H1 (cell line): ENCODE results near the gene FRK. TPM values are rescaled to one million over a fixed set of nuclear protein-coding genes. Genes with fewer than 3 reads are reported as not detected.

Experiments used
- polyA plus RNA-seq, 7 experiments: library from polyadenylated mRNA; depleted of rRNA in 3 of 7; stranded (reverse) in 5 of 7; unstranded in 2 of 7; fragments of >200 nt in 5 of 7; fragments of 200-250 nt in 2 of 7; gene quantifications; 1 replicate in 5 of 7; 2 replicates in 1 of 7; 4 replicates in 1 of 7; pipeline versions ENCODE4 v1.2.1 to v1.2.3, GENCODE V29; 2011 to 2013; ENCODE audit warnings: missing spikeins in 2 of 7, mixed read lengths in 2 of 7
- total RNA-seq: library from RNA; stranded (reverse); fragmentation: NEBNext Ultra II Directional; extraction: Animal tissue kit (Norgen Biotek cat#: 25700); gene quantifications from 2 replicates; pipeline ENCODE4 v1.2.1, GENCODE V29; 2021
- TF ChIP-seq, protein P1 (sequence below): fragments of 300-600 bp; sonication (generic); IDR thresholded peaks from 2 replicates; pipeline ENCODE4 v1.7.1; 2012; ENCODE audit warnings: low read length, moderate library complexity, mild to moderate bottlenecking, inconsistent platforms; ENCODE audit not compliant: insufficient replicate concordance

FRK gene
- total and polyA plus RNA-seq, 2 of the 8 experiments (the other 6 are each of a cell fraction or from before 2014, with no cell fraction given) = 0.11 to 0.24 TPM

DNA sequence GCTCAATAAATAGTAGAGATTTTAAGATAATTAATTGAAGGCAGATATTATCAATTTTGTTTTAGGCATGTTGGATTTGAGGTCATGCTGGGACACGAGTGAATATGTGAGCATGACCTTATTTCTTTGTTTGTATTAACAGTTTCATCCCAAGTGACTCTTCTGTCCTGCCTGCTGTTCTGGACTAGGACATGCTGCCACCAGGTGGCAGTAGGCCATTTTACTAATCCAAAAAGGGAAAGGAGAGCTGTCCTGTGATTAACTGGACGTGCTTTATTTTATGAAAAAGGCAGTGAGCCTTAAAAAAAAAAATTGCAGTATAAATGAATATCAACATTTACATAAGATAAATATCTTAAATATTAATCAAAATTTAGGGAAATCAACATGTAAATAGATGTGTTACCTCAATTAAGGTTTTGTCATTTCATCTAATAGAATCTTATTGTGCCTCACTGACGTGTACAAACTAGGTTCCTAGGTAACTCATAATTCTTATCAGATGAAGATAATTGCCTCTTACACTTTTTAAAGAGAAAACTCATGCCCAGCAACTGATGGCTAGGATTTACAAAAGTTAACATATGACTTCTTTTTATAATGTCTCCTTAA is 49.8 kb downstream of the FRK start (continued):
- TF ChIP-seq, protein P1, sequence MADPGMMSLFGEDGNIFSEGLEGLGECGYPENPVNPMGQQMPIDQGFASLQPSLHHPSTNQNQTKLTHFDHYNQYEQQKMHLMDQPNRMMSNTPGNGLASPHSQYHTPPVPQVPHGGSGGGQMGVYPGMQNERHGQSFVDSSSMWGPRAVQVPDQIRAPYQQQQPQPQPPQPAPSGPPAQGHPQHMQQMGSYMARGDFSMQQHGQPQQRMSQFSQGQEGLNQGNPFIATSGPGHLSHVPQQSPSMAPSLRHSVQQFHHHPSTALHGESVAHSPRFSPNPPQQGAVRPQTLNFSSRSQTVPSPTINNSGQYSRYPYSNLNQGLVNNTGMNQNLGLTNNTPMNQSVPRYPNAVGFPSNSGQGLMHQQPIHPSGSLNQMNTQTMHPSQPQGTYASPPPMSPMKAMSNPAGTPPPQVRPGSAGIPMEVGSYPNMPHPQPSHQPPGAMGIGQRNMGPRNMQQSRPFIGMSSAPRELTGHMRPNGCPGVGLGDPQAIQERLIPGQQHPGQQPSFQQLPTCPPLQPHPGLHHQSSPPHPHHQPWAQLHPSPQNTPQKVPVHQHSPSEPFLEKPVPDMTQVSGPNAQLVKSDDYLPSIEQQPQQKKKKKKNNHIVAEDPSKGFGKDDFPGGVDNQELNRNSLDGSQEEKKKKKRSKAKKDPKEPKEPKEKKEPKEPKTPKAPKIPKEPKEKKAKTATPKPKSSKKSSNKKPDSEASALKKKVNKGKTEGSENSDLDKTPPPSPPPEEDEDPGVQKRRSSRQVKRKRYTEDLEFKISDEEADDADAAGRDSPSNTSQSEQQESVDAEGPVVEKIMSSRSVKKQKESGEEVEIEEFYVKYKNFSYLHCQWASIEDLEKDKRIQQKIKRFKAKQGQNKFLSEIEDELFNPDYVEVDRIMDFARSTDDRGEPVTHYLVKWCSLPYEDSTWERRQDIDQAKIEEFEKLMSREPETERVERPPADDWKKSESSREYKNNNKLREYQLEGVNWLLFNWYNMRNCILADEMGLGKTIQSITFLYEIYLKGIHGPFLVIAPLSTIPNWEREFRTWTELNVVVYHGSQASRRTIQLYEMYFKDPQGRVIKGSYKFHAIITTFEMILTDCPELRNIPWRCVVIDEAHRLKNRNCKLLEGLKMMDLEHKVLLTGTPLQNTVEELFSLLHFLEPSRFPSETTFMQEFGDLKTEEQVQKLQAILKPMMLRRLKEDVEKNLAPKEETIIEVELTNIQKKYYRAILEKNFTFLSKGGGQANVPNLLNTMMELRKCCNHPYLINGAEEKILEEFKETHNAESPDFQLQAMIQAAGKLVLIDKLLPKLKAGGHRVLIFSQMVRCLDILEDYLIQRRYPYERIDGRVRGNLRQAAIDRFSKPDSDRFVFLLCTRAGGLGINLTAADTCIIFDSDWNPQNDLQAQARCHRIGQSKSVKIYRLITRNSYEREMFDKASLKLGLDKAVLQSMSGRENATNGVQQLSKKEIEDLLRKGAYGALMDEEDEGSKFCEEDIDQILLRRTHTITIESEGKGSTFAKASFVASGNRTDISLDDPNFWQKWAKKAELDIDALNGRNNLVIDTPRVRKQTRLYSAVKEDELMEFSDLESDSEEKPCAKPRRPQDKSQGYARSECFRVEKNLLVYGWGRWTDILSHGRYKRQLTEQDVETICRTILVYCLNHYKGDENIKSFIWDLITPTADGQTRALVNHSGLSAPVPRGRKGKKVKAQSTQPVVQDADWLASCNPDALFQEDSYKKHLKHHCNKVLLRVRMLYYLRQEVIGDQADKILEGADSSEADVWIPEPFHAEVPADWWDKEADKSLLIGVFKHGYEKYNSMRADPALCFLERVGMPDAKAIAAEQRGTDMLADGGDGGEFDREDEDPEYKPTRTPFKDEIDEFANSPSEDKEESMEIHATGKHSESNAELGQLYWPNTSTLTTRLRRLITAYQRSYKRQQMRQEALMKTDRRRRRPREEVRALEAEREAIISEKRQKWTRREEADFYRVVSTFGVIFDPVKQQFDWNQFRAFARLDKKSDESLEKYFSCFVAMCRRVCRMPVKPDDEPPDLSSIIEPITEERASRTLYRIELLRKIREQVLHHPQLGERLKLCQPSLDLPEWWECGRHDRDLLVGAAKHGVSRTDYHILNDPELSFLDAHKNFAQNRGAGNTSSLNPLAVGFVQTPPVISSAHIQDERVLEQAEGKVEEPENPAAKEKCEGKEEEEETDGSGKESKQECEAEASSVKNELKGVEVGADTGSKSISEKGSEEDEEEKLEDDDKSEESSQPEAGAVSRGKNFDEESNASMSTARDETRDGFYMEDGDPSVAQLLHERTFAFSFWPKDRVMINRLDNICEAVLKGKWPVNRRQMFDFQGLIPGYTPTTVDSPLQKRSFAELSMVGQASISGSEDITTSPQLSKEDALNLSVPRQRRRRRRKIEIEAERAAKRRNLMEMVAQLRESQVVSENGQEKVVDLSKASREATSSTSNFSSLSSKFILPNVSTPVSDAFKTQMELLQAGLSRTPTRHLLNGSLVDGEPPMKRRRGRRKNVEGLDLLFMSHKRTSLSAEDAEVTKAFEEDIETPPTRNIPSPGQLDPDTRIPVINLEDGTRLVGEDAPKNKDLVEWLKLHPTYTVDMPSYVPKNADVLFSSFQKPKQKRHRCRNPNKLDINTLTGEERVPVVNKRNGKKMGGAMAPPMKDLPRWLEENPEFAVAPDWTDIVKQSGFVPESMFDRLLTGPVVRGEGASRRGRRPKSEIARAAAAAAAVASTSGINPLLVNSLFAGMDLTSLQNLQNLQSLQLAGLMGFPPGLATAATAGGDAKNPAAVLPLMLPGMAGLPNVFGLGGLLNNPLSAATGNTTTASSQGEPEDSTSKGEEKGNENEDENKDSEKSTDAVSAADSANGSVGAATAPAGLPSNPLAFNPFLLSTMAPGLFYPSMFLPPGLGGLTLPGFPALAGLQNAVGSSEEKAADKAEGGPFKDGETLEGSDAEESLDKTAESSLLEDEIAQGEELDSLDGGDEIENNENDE = no peak
- TF ChIP-seq, all 59 proteins: peak for 2
